ENCODE measurements around the gene C18orf54. TPM values are rescaled to one million over a fixed set of nuclear protein-coding genes. Genes with fewer than 3 reads are reported as not detected.
A peak's percentile ranks its signal among the peaks of the same experiment; 100 is the strongest.

Gene C18orf54
- total RNA-seq, 2 donors from 2014 or later, result 17.8 to 29.5 TPM

- Mint-ChIP-seq H3K36me3 (ENCODE audit: low read depth) (peaks cover 3% of the 10 kb centered on the region), H3K27ac (no peak overlapping the region), H3K27me3 (ENCODE audit: insufficient read depth) (no peaks in the 10 kb centered on the region), H3K9me3 (peaks cover 15% of the 10 kb centered on the region), H3K4me3 (no peak overlapping the region), H3K4me1 (peaks cover 30% of the 10 kb centered on the region)
- DNase-seq, result no peak
- Histone ChIP-seq H3K4me1 (ENCODE audit: control insufficient read depth, insufficient read depth, low read length) (peaks cover 12% of the 10 kb centered on the region), H3K9ac (ENCODE audit: extremely low read depth, low read length, poor library complexity, severe bottlenecking) (no peak overlapping the region), H3K36me3 (ENCODE audit: control insufficient read depth, insufficient read depth, low read length) (no peaks in the 10 kb centered on the region), H3K4me3 (ENCODE audit: low read length) (peak overlapping the region; percentile 26), H3K27me3 (ENCODE audit: control insufficient read depth, insufficient read depth, low read length, poor library complexity, severe bottlenecking) (no peaks in the 10 kb centered on the region), H3K27ac (ENCODE audit: low read depth, low read length) (no peak overlapping the region), H3K9me3 (ENCODE audit: control insufficient read depth, low read length) (peaks cover 18% of the 10 kb centered on the region)
- 92 to 100% methylated on average over 2 to 3 of the region's 3 CpGs for WGBS, 2 experiments (ENCODE audit: insufficient coverage in 1 of 2, insufficient read length in 1 of 2)
- TF ChIP-seq CTCF (conservative IDR thresholded peaks at IDR 0.05), result no peak
Observed at GRCh38 chr18:54387631-54388030, 29.9 kb downstream of the C18orf54 start.

- peak overlapping the region; percentile 26 for H3K4me3 ChIP-seq (ENCODE audit: low read length)
- 53 to 59% methylated on average over 3 to 6 of the region's 6 CpGs for WGBS, 2 experiments (ENCODE audit: insufficient coverage in 1 of 2, insufficient read length in 1 of 2)
- H3K9ac ChIP-seq (ENCODE audit: extremely low read depth, low read length, poor library complexity, severe bottlenecking), result peak overlapping the region; percentile 19
- peak overlapping the region; percentile 9 for H3K4me3 Mint-ChIP-seq
- peaks cover 3% of the 10 kb centered on the region for H3K36me3 Mint-ChIP-seq (ENCODE audit: low read depth)
- no peak for TF ChIP-seq CTCF (conservative IDR thresholded peaks at IDR 0.05)
- H3K27ac ChIP-seq (ENCODE audit: low read depth, low read length), result no peak overlapping the region
- H3K4me1 ChIP-seq (ENCODE audit: control insufficient read depth, insufficient read depth, low read length), result peaks cover 12% of the 10 kb centered on the region
- H3K27me3 ChIP-seq (ENCODE audit: control insufficient read depth, insufficient read depth, low read length, poor library complexity, severe bottlenecking), result no peaks in the 10 kb centered on the region
- peaks cover 15% of the 10 kb centered on the region for H3K9me3 Mint-ChIP-seq
- peaks cover 18% of the 10 kb centered on the region for H3K9me3 ChIP-seq (ENCODE audit: control insufficient read depth, low read length)
- no peaks in the 10 kb centered on the region for H3K36me3 ChIP-seq (ENCODE audit: control insufficient read depth, insufficient read depth, low read length)
- DNase-seq, result peak; percentile 94
- no peaks in the 10 kb centered on the region for H3K27me3 Mint-ChIP-seq (ENCODE audit: insufficient read depth)
- H3K4me1 Mint-ChIP-seq, result peaks cover 28% of the 10 kb centered on the region
- H3K27ac Mint-ChIP-seq, result peak overlapping the region; percentile 89
Observed at GRCh38 chr18:54388203-54389142, 30.8 kb downstream of the C18orf54 start.

- H3K27me3 Mint-ChIP-seq (ENCODE audit: insufficient read depth), result no peaks in the 10 kb centered on the region
- H3K27ac ChIP-seq (ENCODE audit: low read depth, low read length), result no peak overlapping the region
- H3K4me1 Mint-ChIP-seq, result peaks cover 28% of the 10 kb centered on the region
- no peak for DNase-seq
- TF ChIP-seq CTCF (conservative IDR thresholded peaks at IDR 0.05), result no peak
- H3K27me3 ChIP-seq (ENCODE audit: control insufficient read depth, insufficient read depth, low read length, poor library complexity, severe bottlenecking), result no peaks in the 10 kb centered on the region
- peak overlapping the region; percentile 89 for H3K27ac Mint-ChIP-seq
- H3K36me3 Mint-ChIP-seq (ENCODE audit: low read depth), result peaks cover 3% of the 10 kb centered on the region
- H3K4me1 ChIP-seq (ENCODE audit: control insufficient read depth, insufficient read depth, low read length), result peaks cover 12% of the 10 kb centered on the region
- no peak overlapping the region for H3K4me3 ChIP-seq (ENCODE audit: low read length)
- 0 to 50% methylated on average over 1 to 2 of the region's 2 CpGs for WGBS, 2 experiments (ENCODE audit: insufficient coverage in 1 of 2, insufficient read length in 1 of 2)
- H3K9me3 Mint-ChIP-seq, result peaks cover 15% of the 10 kb centered on the region
- H3K9me3 ChIP-seq (ENCODE audit: control insufficient read depth, low read length), result peaks cover 18% of the 10 kb centered on the region
- H3K9ac ChIP-seq (ENCODE audit: extremely low read depth, low read length, poor library complexity, severe bottlenecking), result no peak overlapping the region
- H3K4me3 Mint-ChIP-seq, result peak overlapping the region; percentile 9
- no peaks in the 10 kb centered on the region for H3K36me3 ChIP-seq (ENCODE audit: control insufficient read depth, insufficient read depth, low read length)
Observed at GRCh38 chr18:54389143-54389505, 31.4 kb downstream of the C18orf54 start.
